Bronchial epithelial cell (primary cell): Measurements from ENCODE around the gene KCNN3. TPM values are rescaled to one million over a fixed set of nuclear protein-coding genes. Genes with fewer than 3 reads are reported as not detected.

Experiments
- DNase-seq: peaks from one replicate; pipeline ENCODE4 v3.0.0-alpha.2; 2010; ENCODE audit warnings: low read depth
- FAIRE-seq: peaks from 2 replicates; lab custom pipeline; 2011; peaks lifted over from hg19 to GRCh38; lab: Jason Lieb, UNC
- H3K27me3 ChIP-seq: 2 replicates; pipeline ENCODE4 v1.5.1; 2011; ENCODE audit warnings: low read length; ENCODE audit not compliant: control insufficient read depth, insufficient read depth
- H3K36me3 ChIP-seq: 2 replicates; pipeline ENCODE4 v1.5.1; 2011; ENCODE audit warnings: low read length; ENCODE audit not compliant: control insufficient read depth, insufficient read depth
- H3K4me3 ChIP-seq: 2 replicates; pipeline ENCODE4 v1.5.1; 2011; ENCODE audit warnings: mild to moderate bottlenecking, low read depth, low read length, control low read depth
- CTCF ChIP-seq: IDR thresholded peaks from 2 replicates; pipeline ENCODE4 v1.5.1; 2011; ENCODE audit warnings: mild to moderate bottlenecking, moderate library complexity, low read length, control low read depth, inconsistent platforms; ENCODE audit not compliant: insufficient read depth, severe bottlenecking
- total RNA-seq: library from RNA; depleted of rRNA; stranded (reverse); fragments of >200 nt; gene quantifications from 2 replicates; pipeline ENCODE4 v1.2.1, GENCODE V29; 2014

Gene KCNN3
- total RNA-seq, 1 donor from 2014 or later = under 0.01 TPM

GRCh38 chr1:154821083-154821482 is 49.0 kb downstream of the KCNN3 start:
- TF ChIP-seq CTCF = no peak
- Histone ChIP-seq H3K27me3 (peaks cover 2% of the 10 kb centered on the region), H3K4me3 (no peak overlapping the region), H3K36me3 (no peaks in the 10 kb centered on the region)
- no peak for FAIRE-seq
- DNase-seq = no peak

GRCh38 chr1:154820646-154821045 is 49.4 kb downstream of the KCNN3 start:
- Histone ChIP-seq H3K27me3 (peaks cover 2% of the 10 kb centered on the region), H3K36me3 (no peaks in the 10 kb centered on the region), H3K4me3 (no peak overlapping the region)
- FAIRE-seq (no peak), DNase-seq (no peak)
- TF ChIP-seq CTCF = no peak

GRCh38 chr1:154819628-154820590 is 50.2 kb downstream of the KCNN3 start:
- no peak for FAIRE-seq
- H3K4me3 ChIP-seq = no peak overlapping the region
- H3K27me3 ChIP-seq = peaks cover 2% of the 10 kb centered on the region
- peak; percentile 73 for TF ChIP-seq CTCF
- no peaks in the 10 kb centered on the region for H3K36me3 ChIP-seq
- DNase-seq = peak; percentile 23

- no peak for TF ChIP-seq CTCF
- no peak overlapping the region for H3K4me3 ChIP-seq
- DNase-seq (no peak), FAIRE-seq (no peak)
- no peaks in the 10 kb centered on the region for H3K36me3 ChIP-seq
- H3K27me3 ChIP-seq = no peaks in the 10 kb centered on the region
These were observed 51.2 kb downstream of the KCNN3 start for GRCh38 chr1:154818911-154819310.

GRCh38 chr1:154816937-154817336 is 53.1 kb downstream of the KCNN3 start:
- Histone ChIP-seq H3K36me3 (no peaks in the 10 kb centered on the region), H3K4me3 (no peak overlapping the region), H3K27me3 (no peaks in the 10 kb centered on the region)
- FAIRE-seq (no peak), DNase-seq (no peak)
- no peak for TF ChIP-seq CTCF
